ENCODE results near the gene CDC42BPA.

DNA sequence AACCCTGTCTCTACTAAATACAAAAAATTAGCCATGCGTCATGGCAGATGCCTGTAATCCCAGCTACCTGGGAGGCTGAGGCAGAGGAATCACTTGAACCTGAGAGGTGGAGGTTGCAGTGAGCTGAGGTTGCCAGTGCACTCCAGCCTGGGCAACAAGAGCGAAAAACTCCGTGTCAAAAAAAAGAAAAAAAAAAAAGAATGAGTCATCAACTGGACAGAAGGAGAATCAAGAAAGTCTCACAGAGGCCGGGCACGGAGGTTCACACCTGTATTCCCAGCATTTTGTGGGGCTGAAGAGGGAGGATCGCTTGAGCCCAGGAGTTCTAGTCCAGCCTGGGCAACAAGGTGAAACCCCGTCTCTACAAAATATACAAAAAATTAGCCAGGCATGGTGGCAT is 45.5 kb upstream of the CDC42BPA start:
- no peak for TF ChIP-seq ZNF384 (IDR thresholded peaks at IDR 0.05)
- no peak for TF ChIP-seq TARDBP (IDR thresholded peaks at IDR 0.05)
- TF ChIP-seq FOXA1 (IDR thresholded peaks at IDR 0.05): no peak
- no peak for TF ChIP-seq L3MBTL2 (conservative IDR thresholded peaks at IDR 0.05)
- TF ChIP-seq ELF4 (IDR thresholded peaks at IDR 0.05): no peak
- TF ChIP-seq SP1 (IDR thresholded peaks at IDR 0.05): no peak
- TF ChIP-seq HDGF (IDR thresholded peaks at IDR 0.05; ENCODE audit: borderline replicate concordance): no peak
